NAMALWA (cell line): Measurements from ENCODE around the gene ATXN7L1.

Source experiments
- DNase-seq: peaks from one replicate; pipeline ENCODE4 v3.0.0-alpha.2; 2015; ENCODE audit warnings: low spot score

Gene ATXN7L1

GRCh38 chr7:105778956-105779355, 97.4 kb downstream of the ATXN7L1 start:
- DNase-seq, result no peak

GRCh38 chr7:105776986-105777910, 99.2 kb downstream of the ATXN7L1 start:
- DNase-seq, result no peak

GRCh38 chr7:105776068-105776790, 100.2 kb downstream of the ATXN7L1 start:
- no peak for DNase-seq

GRCh38 chr7:105775580-105775979, 100.8 kb downstream of the ATXN7L1 start:
- DNase-seq, result no peak

GRCh38 chr7:105773030-105773460, 103.4 kb downstream of the ATXN7L1 start:
- no peak for DNase-seq

- peak; percentile 14 for DNase-seq
Observed at GRCh38 chr7:105769901-105770628, 106.3 kb downstream of the ATXN7L1 start.

- no peak for DNase-seq
Observed at GRCh38 chr7:105768898-105769507, 107.4 kb downstream of the ATXN7L1 start.

GRCh38 chr7:105768117-105768516, 108.3 kb downstream of the ATXN7L1 start:
- DNase-seq, result no peak

GRCh38 chr7:105766421-105767073, 109.9 kb downstream of the ATXN7L1 start:
- DNase-seq, result no peak

- no peak for DNase-seq
Observed at GRCh38 chr7:105765846-105766245, 110.6 kb downstream of the ATXN7L1 start.

- DNase-seq, result no peak
Observed at GRCh38 chr7:105764506-105764905, 111.9 kb downstream of the ATXN7L1 start.

GRCh38 chr7:105760551-105761447, 115.6 kb downstream of the ATXN7L1 start:
- DNase-seq, result no peak

- DNase-seq, result peak; percentile 50
Observed at GRCh38 chr7:105759670-105760550, 116.5 kb downstream of the ATXN7L1 start.

- no peak for DNase-seq
Observed at GRCh38 chr7:105756367-105756766, 120.0 kb downstream of the ATXN7L1 start.

GRCh38 chr7:105752671-105753275, 123.6 kb downstream of the ATXN7L1 start:
- DNase-seq, result no peak

- no peak for DNase-seq
Observed at GRCh38 chr7:105751054-105751453, 125.3 kb downstream of the ATXN7L1 start.

- no peak for DNase-seq
Observed at GRCh38 chr7:105748701-105749100, 127.7 kb downstream of the ATXN7L1 start.

- no peak for DNase-seq
Observed at GRCh38 chr7:105745681-105746330, 130.6 kb downstream of the ATXN7L1 start.
